HepG2 (cell line): ENCODE measurements around the gene SAMD4A. TPM values are rescaled to one million over a fixed set of nuclear protein-coding genes. Genes with fewer than 3 reads are reported as not detected.

ENCODE experiments used
- KLF11 ChIP-seq: IDR thresholded peaks from 2 replicates; pipeline ENCODE4 v1.6.1; 2016; ENCODE audit warnings: missing compliant biosample characterization
- MED8 ChIP-seq: sonication (generic); formaldehyde crosslinking; IDR thresholded peaks from 2 replicates; pipeline ENCODE4 v1.8.1; 2023; ENCODE audit warnings: mild to moderate bottlenecking, missing genetic modification reagents; ENCODE audit not compliant: insufficient replicate concordance
- NFKB2 ChIP-seq: sonication (generic); formaldehyde crosslinking; IDR thresholded peaks from 2 replicates; pipeline ENCODE4 v1.4.0; 2020; ENCODE audit warnings: missing genetic modification reagents, borderline replicate concordance
- NR1H2 ChIP-seq: sonication (generic); formaldehyde crosslinking; IDR thresholded peaks from 2 replicates; pipeline ENCODE4 v1.8.1; 2022; ENCODE audit warnings: low read depth, missing genetic modification reagents, borderline replicate concordance
- POGZ ChIP-seq: sonication (generic); formaldehyde crosslinking; IDR thresholded peaks from 2 replicates; pipeline ENCODE4 v1.4.0; 2020; ENCODE audit warnings: mild to moderate bottlenecking, missing genetic modification reagents
- SUZ12 ChIP-seq: fragments of 150-350 bp; IDR thresholded peaks from 2 replicates; pipeline ENCODE4 v1.6.1; 2014; ENCODE audit warnings: low read depth, low read length
- ZMYM4 ChIP-seq: sonication (generic); formaldehyde crosslinking; IDR thresholded peaks from 2 replicates; pipeline ENCODE4 v1.8.1; 2023; ENCODE audit warnings: mild to moderate bottlenecking, missing genetic modification reagents
- ZNF235 ChIP-seq: sonication (generic); formaldehyde crosslinking; IDR thresholded peaks from 2 replicates; pipeline ENCODE4 v1.8.1; 2023; ENCODE audit warnings: mild to moderate bottlenecking, missing genetic modification reagents, borderline replicate concordance
- ZNF510 ChIP-seq: sonication (generic); formaldehyde crosslinking; IDR thresholded peaks from 2 replicates; pipeline ENCODE4 v1.4.0; 2020; ENCODE audit warnings: low read depth, mild to moderate bottlenecking, missing genetic modification reagents
- ZNF512 ChIP-seq: sonication (generic); formaldehyde crosslinking; IDR thresholded peaks from 2 replicates; pipeline ENCODE4 v1.4.0; 2020; ENCODE audit warnings: mild to moderate bottlenecking, missing genetic modification reagents
- ZNF704 ChIP-seq: sonication (generic); formaldehyde crosslinking; IDR thresholded peaks from 2 replicates; pipeline ENCODE4 v1.8.1; 2023; ENCODE audit warnings: mild to moderate bottlenecking, inconsistent platforms, moderate library complexity, missing genetic modification reagents, borderline replicate concordance
- polyA plus RNA-seq, 8 experiments: library from polyadenylated mRNA; depleted of rRNA in 3 of 8; stranded (reverse) in 7 of 8; unstranded in 1 of 8; fragments of >200 nt; fragmentation: Illumina TruSeq in 4 of 8; extraction: Trizol in 4 of 8; gene quantifications; 2 replicates each; pipeline versions ENCODE4 v1.2.1 to v1.2.3, GENCODE V29; 2011 to 2016; ENCODE audit warnings: low read depth in 4 of 8, missing spikeins in 1 of 8, mixed read lengths in 1 of 8; ENCODE audit not compliant: insufficient read depth in 1 of 8
- total RNA-seq, 5 experiments: library from RNA; depleted of rRNA; stranded (reverse); fragments of >200 nt; fragmentation: Illumina TruSeq; extraction: Trizol; gene quantifications; 2 replicates each; pipeline ENCODE4 v1.2.3, GENCODE V29; 2016; ENCODE audit warnings: low read depth in 1 of 5
- TF ChIP-seq, protein P1 (sequence below): sonication (generic); formaldehyde crosslinking; IDR thresholded peaks from 2 replicates; pipeline ENCODE4 v1.8.1; 2022; ENCODE audit warnings: mild to moderate bottlenecking, missing genetic modification reagents
- TF ChIP-seq, protein P2 (sequence below): sonication (generic); formaldehyde crosslinking; IDR thresholded peaks from 2 replicates; pipeline ENCODE4 v1.9.0; 2021; ENCODE audit warnings: missing genetic modification reagents, borderline replicate concordance
- TF ChIP-seq, protein P3 (sequence below): sonication (generic); formaldehyde crosslinking; IDR thresholded peaks from 2 replicates; pipeline ENCODE4 v1.4.0; 2020; ENCODE audit warnings: missing genetic modification reagents, mild to moderate bottlenecking, borderline replicate concordance
- TF ChIP-seq, protein P4 (sequence below): sonication (generic); formaldehyde crosslinking; IDR thresholded peaks from 2 replicates; pipeline ENCODE4 v1.8.0; 2022; ENCODE audit warnings: mild to moderate bottlenecking, missing genetic modification reagents

Gene SAMD4A
- total and polyA plus RNA-seq, 2 of the 13 experiments (the other 11 are each of a cell fraction or from before 2014, with no cell fraction given) = 11.8 to 13.0 TPM

DNA sequence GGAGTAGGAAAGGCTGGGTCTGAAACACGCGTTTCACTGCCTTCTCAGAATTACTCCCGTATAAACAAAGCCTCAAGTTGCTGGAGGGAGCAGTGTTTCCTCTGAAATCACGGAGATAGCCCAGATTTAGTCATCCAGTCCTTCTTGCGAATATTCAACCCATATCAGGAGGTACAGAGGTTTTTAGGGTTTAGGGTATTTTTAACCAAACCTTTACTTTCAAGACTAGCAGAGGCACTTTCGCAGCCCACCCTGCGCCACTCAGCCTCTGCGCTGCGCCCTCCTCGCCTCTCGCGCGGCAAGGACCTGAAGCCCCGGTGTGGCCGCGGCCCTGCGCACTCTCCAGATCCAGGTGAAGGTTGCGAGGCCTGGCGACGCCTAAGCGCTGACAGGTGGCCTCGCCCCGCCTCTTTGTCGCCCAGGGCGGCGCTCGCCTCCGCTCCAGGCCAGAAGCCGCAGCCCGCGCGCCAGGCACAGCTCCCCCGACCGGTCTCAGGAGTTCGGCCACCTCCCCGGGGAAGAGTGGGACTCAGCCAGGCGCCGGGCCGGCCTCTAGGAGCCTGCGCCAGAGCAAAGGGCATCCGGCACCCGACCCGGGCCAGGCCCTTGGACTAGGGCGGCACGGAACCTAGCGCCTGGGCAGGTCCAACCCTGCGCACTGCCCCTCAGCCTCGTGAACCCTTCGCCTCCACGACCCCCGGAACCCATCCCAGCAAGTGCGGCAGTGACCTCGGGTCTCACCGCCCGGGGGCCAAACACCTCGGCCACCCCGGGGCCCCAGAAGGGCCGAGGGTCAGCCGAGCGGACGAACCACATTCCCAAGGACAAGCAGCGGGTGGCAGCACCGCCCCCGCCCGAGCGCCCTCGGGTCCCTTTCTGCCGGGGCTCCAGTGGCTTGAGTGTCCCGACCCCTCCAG is 1.8 kb upstream of the SAMD4A start (continued):
- TF ChIP-seq, protein P1, sequence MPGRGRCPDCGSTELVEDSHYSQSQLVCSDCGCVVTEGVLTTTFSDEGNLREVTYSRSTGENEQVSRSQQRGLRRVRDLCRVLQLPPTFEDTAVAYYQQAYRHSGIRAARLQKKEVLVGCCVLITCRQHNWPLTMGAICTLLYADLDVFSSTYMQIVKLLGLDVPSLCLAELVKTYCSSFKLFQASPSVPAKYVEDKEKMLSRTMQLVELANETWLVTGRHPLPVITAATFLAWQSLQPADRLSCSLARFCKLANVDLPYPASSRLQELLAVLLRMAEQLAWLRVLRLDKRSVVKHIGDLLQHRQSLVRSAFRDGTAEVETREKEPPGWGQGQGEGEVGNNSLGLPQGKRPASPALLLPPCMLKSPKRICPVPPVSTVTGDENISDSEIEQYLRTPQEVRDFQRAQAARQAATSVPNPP = peak; percentile 45
- TF ChIP-seq ZNF235 (CRISPR knock-in tag) (no peak; the same call in 1 of the 2 replicates), NFKB2 (CRISPR knock-in tag) (peak; percentile 59; the same call in 1 of the 2 replicates), POGZ (CRISPR knock-in tag) (no peak), ZMYM4 (CRISPR knock-in tag) (peak; percentile 54; the same call in 1 of the 2 replicates), ZNF704 (CRISPR knock-in tag) (peak; percentile 30; the same call in 1 of the 2 replicates), SUZ12 (no peak), NR1H2 (CRISPR knock-in tag) (no peak), KLF11 (no peak), ZNF510 (CRISPR knock-in tag) (0 out of 2 replicates have a peak, but pooled peaks have one; percentile 67), MED8 (CRISPR knock-in tag) (peak; percentile 41), ZNF512 (no peak)
- TF ChIP-seq, protein P2, sequence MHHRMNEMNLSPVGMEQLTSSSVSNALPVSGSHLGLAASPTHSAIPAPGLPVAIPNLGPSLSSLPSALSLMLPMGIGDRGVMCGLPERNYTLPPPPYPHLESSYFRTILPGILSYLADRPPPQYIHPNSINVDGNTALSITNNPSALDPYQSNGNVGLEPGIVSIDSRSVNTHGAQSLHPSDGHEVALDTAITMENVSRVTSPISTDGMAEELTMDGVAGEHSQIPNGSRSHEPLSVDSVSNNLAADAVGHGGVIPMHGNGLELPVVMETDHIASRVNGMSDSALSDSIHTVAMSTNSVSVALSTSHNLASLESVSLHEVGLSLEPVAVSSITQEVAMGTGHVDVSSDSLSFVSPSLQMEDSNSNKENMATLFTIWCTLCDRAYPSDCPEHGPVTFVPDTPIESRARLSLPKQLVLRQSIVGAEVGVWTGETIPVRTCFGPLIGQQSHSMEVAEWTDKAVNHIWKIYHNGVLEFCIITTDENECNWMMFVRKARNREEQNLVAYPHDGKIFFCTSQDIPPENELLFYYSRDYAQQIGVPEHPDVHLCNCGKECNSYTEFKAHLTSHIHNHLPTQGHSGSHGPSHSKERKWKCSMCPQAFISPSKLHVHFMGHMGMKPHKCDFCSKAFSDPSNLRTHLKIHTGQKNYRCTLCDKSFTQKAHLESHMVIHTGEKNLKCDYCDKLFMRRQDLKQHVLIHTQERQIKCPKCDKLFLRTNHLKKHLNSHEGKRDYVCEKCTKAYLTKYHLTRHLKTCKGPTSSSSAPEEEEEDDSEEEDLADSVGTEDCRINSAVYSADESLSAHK (CRISPR knock-in tag) = no peak
- TF ChIP-seq, protein P3, sequence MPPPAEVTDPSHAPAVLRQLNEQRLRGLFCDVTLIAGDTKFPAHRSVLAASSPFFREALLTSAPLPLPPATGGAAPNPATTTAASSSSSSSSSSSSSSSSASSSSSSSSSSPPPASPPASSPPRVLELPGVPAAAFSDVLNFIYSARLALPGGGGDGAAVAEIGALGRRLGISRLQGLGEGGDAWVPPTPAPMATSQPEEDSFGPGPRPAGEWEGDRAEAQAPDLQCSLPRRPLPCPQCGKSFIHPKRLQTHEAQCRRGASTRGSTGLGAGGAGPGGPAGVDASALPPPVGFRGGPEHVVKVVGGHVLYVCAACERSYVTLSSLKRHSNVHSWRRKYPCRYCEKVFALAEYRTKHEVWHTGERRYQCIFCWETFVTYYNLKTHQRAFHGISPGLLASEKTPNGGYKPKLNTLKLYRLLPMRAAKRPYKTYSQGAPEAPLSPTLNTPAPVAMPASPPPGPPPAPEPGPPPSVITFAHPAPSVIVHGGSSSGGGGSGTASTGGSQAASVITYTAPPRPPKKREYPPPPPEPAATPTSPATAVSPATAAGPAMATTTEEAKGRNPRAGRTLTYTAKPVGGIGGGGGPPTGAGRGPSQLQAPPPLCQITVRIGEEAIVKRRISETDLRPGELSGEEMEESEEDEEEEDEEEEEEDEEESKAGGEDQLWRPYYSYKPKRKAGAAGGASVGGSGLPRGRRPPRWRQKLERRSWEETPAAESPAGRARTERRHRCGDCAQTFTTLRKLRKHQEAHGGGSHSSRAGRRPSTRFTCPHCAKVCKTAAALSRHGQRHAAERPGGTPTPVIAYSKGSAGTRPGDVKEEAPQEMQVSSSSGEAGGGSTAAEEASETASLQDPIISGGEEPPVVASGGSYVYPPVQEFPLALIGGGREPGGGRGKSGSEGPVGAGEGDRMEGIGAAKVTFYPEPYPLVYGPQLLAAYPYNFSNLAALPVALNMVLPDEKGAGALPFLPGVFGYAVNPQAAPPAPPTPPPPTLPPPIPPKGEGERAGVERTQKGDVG = peak; percentile 65; the same call in 1 of the 2 replicates
- TF ChIP-seq, protein P4, sequence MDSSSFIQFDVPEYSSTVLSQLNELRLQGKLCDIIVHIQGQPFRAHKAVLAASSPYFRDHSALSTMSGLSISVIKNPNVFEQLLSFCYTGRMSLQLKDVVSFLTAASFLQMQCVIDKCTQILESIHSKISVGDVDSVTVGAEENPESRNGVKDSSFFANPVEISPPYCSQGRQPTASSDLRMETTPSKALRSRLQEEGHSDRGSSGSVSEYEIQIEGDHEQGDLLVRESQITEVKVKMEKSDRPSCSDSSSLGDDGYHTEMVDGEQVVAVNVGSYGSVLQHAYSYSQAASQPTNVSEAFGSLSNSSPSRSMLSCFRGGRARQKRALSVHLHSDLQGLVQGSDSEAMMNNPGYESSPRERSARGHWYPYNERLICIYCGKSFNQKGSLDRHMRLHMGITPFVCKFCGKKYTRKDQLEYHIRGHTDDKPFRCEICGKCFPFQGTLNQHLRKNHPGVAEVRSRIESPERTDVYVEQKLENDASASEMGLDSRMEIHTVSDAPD (CRISPR knock-in tag) = peak; percentile 72
